T1000 (cell line): ENCODE data around the gene PPP3R1.

Source experiments
- DNase-seq: peaks from one replicate; lab custom pipeline; 2025; ENCODE audit warnings: mixed read lengths; lab: John Stamatoyannopoulos, UW

Gene PPP3R1

GRCh38 chr2:68141875-68142274 lies 110.5 kb downstream of the PPP3R1 start:
- no peak for DNase-seq

- DNase-seq = no peak
Observed at GRCh38 chr2:68135448-68136320, 116.6 kb downstream of the PPP3R1 start.

- DNase-seq = no peak
Observed at GRCh38 chr2:68134554-68134953, 117.8 kb downstream of the PPP3R1 start.

GRCh38 chr2:68134120-68134519 lies 118.2 kb downstream of the PPP3R1 start:
- no peak for DNase-seq
